Adipose tissue (tissue), 3 donors: ENCODE measurements around the gene LAMA2. TPM values are rescaled to one million over a fixed set of nuclear protein-coding genes. Genes with fewer than 3 reads are reported as not detected.

Experiments used
- H3K27ac ChIP-seq: one replicate; pipeline ENCODE4 v1.5.1; 2013; ENCODE audit warnings: low read depth, low read length
- WGBS, 3 donors: extraction: QIAGEN DNeasy Blood & Tissue Kit; methylation state at CpG; one replicate each; pipeline ENCODE4 v1.1.7; 2013; 5-methylcytosine and 5-hydroxymethylcytosine counted together
- polyA plus RNA-seq, 3 donors: library from polyadenylated mRNA; stranded (reverse); fragments of 200-250 nt; gene quantifications; one replicate each; pipeline ENCODE4 v1.2.3, GENCODE V29; 2013
- donor health status: healthy with polysubstance abuse.
- donor health status: Bipolar disorder and iron deficiency.
- donor health status: healthy.

Gene LAMA2
- polyA plus RNA-seq, 3 donors, result 9.7 to 36.0 (median 26.0) TPM

DNA sequence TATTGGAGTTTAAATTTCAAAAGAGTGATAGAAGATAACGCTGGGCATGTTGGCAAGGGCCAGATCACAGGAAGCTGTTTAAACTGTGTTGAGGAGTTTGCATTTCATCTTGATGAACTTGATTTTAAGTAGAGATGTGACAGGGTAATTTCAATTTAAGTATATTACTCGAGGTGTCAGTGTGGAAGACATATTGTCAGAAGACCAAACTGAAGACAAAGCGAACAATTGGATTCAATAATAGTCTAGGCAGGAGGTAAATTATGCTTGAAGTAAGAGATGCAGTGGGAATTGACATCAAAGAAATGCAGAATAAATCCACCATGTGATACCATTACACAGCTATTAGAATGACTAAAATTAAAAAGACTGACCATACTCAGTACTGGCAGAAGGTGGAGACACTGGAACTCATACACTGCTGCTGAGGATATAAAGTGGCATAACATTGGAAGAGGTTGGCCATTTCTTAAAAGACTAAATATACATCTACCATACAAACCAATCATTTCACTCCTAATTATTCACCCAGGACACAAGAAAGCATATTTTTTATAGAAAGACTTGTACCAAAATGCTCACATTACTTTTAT lies 586.2 kb downstream of the LAMA2 start:
- WGBS, 3 donors, result 64 to 89% (median 65%) methylated on average over 3 of the region's 3 CpGs
- H3K27ac ChIP-seq, result no peak overlapping the region

DNA sequence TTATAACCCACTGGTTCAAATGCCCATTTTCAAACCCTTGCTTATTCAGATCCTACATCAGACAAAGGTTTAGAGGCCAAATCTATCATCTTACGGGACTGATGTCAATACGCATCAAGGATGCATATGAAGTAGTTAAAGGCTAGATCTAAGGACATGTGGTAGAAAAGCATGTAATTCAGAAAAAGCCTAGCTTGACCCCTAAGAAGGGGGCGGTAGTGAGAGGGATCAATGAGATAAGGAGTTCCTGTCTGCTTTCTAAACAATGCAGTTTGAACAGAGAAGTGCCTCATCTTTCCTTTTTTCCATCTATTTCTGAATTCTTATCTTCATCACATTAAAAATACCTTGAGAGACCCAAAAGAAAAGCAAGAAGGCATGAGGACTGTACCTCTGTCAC lies 589.3 kb downstream of the LAMA2 start:
- 82 to 86% (median 86%) methylated on average over 3 of the region's 3 CpGs for WGBS, 3 donors

DNA sequence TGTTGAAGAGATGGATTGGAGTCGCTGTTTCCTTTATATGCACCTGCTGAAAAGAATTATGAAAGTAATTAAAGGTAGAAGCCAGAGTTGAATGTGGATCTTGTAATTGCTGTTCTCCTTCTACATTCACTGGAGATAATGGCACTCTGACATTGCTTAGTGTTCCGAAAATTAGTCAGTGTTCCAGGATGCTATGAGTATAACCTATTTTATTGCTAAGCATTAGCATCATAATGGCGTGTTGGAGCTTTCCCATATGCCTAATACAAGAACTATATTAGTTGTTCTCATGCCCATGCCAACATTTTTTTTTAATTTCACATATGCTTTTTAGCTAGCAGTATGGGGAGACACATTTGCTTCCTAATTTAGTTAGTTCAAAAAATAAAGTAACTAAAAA lies 590.6 kb downstream of the LAMA2 start:
- H3K27ac ChIP-seq, result no peak overlapping the region
- WGBS, 3 donors, result 91 to 97% (median 91%) methylated on average over 3 of the region's 3 CpGs

More for the DNA sequence above, 589.3 kb downstream of the LAMA2 start:
- no peak overlapping the region for H3K27ac ChIP-seq

DNA sequence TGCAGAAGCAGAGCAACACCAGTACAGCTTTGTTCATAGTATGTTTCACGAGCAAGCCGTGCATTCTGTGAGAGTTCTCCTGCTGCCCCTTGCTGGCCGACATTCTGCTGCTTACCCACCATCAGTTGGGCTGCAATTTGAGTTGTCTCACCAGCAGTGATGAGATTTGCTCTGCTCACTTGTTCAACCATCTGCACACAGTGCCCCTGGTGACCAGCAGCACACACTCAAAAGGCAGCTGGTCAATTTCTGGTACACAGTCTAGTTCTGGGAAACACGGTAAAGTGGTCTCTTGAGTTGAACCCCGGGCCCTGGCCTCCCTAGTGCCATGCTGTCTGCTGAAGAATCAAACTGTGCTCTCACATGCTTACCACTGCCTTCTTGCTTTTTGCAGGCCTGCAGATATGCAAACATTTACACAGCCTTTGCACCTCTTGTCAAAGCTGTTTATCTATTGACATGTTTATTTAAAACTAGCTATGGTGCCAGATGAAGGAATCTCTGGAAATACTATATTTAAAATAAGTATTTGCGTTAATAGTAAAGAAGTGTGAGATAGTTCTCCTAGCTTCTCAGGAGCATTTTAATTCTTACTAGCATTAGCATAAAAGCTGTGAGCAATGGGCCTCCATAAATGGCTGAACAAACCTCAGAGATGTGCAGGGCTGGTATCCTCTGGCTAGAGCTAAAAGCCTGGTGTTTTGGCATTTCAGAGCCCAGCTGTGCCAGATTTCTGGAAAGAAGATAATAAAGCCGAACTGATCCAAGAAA lies 592.7 kb downstream of the LAMA2 start:
- 47 to 84% (median 79%) methylated on average over 7 of the region's 7 CpGs for WGBS, 3 donors
- no peak overlapping the region for H3K27ac ChIP-seq

DNA sequence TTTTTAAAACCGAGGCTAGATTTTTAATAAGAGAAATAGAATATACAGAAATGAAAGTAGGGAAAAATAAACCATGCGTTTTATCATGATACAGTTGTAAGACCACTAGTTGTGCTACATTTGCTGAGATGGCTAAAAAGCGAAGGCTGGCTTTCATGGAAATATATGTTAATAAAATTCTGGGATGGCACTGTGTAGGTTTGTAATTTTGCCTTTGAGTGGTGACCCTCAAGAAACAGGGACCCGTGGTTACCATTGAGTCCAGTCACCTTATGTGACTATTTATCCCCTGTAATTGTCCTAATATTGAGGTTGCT lies 593.3 kb downstream of the LAMA2 start:
- WGBS, 3 donors, result 75 to 88% (median 88%) methylated on average over 4 of the region's 4 CpGs
- H3K27ac ChIP-seq, result no peak overlapping the region

DNA sequence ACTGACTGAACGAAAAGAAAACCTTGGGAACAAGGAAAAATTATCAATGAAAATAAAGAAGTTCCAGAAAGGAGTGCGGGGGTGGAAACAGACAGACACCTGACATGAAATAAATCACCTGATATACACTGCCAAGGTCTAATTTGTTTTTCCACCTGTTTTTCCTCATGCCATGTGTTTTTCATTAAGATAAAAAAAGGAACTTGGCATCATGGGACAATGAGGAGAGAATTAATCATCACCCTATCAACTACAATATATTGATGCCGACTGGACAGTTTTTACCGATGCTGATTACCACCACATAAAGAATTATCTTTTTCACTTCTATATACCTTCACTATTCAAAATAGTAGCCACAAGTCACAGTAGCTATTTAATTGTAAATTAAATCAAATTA lies 593.9 kb downstream of the LAMA2 start:
- no peak overlapping the region for H3K27ac ChIP-seq
- 34 to 81% (median 80%) methylated on average over 4 of the region's 4 CpGs for WGBS, 3 donors

DNA sequence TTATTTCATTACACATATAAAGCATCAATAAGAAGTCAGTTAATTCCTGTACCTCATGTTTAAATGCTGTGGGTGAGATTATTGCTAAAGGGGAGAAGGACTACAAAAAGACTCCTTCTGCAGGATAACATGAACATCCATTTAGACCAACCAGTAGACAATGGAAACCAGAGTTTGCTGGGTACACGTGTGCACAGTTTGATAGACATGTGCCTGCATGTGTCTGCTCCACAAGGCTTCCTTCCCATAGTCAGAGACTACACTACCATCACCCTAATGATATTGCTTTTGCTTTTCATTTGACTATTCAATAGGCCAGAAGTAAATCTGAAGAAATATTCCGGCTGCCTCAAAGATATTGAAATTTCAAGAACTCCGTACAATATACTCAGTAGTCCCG lies 595.4 kb downstream of the LAMA2 start:
- WGBS, 3 donors, result 87 to 92% (median 91%) methylated on average over 4 of the region's 4 CpGs
- no peak overlapping the region for H3K27ac ChIP-seq

DNA sequence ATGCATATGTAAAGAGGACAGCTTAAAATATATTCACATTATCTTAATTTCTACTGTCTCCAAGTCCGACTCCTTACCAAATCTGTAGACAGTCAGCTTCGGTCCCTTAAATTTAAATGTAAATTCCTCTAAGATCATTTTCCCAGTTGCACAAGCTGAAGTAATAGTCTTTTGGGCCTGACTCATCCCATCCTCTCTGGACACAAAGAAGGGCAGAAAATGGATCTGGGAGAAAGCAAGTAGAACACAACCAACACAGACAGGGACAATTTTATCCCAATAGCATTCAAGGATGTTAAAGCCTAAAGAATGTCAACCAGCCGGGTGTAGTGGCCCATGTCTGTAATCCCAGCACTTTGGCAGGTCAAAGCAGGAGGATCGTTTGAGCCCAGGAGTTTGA lies 598.8 kb downstream of the LAMA2 start:
- H3K27ac ChIP-seq, result no peak overlapping the region
- 91% methylated on average over 4 of the region's 4 CpGs for WGBS, 3 donors

DNA sequence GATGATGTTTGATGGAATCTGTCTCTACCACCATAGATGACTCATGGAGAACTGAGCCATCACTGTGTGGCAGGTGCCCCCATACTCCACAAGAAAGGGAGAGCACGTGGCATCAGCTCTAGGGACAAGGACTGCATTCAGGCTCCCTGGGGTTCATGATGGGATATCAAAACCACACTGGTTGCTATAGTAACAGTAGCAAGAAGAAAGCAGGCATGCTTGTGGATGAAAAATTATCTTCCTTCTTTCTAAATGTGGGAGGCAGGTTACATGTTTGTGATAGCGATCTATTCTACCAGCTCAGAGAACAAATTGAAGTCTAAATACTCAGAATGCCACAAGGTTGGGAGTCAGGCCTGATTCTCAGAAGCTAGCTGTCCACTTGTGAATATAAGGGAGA lies 602.8 kb downstream of the LAMA2 start:
- 75 to 88% (median 85%) methylated on average over 2 of the region's 2 CpGs for WGBS, 3 donors
- no peak overlapping the region for H3K27ac ChIP-seq

DNA sequence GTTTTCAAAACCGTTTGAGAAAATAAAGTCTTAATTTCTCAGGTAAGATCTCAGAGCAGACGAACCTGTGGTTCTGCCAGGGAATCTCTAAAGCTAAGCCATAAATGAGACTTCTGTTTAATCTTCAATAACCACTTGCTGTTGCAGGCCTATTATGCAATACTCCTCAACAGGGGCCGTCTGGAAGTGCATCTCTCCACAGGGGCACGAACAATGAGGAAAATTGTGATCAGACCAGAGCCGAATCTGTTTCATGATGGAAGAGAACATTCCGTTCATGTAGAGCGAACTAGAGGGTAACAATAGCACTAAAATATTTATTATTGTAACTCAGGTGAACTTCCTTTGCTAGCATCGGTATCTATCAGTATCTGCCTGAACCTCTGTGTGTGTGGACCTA lies 603.4 kb downstream of the LAMA2 start:
- WGBS, 3 donors, result 71 to 75% (median 75%) methylated on average over 8 of the region's 8 CpGs

DNA sequence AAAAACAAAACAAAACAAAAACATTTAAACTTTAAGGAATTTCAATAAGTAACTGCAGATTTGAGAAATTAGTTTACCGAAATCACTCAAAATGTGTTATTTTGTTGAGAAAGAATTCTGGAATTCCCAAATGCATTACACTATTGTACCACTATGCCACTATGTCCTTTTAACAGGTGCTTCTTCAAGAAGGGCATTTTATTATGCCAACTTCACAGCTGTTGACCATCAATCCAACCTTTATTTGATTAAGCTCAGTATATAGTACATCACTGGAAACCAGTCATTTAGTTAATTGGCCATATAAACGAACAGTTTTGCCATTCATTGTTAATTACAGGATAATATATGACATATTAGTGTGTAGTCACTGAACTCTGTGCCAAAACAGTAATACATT lies 605.4 kb downstream of the LAMA2 start:
- 46 to 72% (median 50%) methylated on average over 2 of the region's 2 CpGs for WGBS, 3 donors
- H3K27ac ChIP-seq, result no peak overlapping the region

More for the DNA sequence above, 603.4 kb downstream of the LAMA2 start:
- no peak overlapping the region for H3K27ac ChIP-seq

DNA sequence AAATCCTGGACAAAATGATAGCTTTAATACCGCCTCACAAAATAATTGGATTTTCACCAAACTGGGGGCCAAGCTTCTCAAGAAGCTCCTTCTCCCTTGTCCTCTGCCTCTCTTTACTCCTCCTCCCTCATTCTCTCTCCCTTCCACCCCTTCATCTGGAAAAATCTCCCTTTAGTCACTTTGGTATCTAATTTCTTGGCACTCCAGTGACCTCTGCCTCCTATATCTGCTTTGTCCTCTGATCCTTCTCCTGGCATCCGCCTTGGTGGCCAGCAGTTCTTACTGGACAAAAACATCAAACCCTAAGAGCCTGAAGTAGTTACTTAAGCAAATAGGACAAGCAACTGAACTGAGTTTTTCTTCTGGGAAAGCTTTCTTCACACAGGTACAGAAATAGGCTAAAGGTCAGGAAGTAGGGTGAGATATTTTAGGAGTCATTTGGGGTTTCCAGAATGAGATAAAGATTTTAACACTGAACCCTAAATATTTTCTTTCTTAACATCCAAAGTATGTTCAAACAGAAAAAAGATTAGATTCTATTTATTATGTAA lies 606.4 kb downstream of the LAMA2 start:
- peak overlapping the region; percentile 71 for H3K27ac ChIP-seq
- WGBS, 3 donors, result 90 to 94% (median 91%) methylated on average over 2 of the region's 2 CpGs

DNA sequence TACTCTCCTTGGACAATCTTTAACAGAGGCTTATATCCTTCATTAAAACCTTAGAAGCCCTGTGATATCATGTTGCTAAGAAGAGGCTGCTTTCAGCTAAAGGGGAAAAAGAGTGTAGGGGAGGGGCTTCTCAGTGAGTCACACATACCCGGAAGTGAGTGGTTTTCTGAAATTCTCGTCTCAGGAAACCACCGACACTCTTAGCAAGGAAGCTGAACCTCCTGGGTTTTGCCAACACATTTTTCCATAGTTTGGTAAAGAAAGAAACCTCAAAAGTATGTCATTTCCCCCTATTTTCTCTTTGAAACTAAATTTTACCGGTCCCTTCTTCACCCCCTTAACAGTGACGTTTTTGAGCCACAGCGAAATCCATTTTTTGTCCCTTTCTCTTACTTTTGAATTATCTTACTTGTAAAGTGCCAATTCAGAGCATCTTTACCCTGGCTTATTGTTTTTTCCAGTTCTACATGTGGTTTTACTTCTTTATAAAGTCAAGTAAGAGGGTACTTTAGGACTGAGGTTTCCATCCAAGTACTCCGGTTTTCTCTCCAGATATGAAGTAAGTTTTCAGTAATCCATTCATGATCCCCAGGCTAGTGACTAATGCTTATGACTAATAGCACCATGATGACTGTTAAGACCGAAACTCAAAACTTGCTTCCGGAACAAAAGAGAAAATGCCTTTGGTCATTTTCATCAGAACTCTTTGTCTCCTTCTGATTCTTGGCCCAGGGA lies 607.8 kb downstream of the LAMA2 start:
- 16 to 65% (median 21%) methylated on average over 9 of the region's 9 CpGs for WGBS, 3 donors
- peak overlapping the region; percentile 83 for H3K27ac ChIP-seq

DNA sequence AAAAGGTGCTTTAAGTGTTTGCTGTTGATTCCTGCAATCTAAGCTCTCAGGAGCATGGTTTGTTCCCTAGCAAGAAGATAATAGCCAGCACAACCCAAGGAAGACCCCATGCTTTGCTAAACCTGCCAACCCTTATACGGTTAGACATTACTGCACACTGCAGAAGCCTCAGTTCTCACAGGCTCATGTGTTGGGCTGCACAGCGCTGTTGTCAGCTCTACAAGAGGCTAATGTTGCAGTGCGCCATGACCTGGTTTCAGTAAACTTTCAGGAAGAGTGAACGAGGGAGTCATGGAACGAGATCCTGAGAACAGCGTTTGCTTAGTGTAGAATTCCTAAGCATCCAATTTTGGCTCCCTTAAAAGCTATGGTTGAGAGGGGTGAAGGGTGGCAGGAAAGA lies 608.5 kb downstream of the LAMA2 start:
- WGBS, 3 donors, result 91 to 94% (median 93%) methylated on average over 6 of the region's 6 CpGs
- H3K27ac ChIP-seq, result peak overlapping the region; percentile 70

DNA sequence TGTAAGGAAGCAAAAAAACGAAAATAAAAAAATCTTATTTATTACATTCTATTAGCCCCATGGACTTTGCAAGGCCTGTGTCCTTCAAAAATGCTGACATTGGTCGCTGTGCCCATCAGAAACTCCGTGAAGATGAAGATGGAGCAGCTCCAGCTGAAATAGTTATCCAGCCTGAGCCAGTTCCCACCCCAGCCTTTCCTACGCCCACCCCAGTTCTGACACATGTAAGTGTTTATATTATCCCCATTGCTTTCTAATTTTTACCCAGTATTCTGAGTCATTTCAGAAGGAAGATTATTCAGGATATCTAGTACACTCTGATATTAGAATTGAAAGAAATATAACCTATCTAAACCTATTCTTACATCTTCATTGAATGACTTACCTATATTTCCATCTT lies 609.3 kb downstream of the LAMA2 start:
- 89 to 96% (median 92%) methylated on average over 4 of the region's 4 CpGs for WGBS, 3 donors
- H3K27ac ChIP-seq, result no peak overlapping the region

DNA sequence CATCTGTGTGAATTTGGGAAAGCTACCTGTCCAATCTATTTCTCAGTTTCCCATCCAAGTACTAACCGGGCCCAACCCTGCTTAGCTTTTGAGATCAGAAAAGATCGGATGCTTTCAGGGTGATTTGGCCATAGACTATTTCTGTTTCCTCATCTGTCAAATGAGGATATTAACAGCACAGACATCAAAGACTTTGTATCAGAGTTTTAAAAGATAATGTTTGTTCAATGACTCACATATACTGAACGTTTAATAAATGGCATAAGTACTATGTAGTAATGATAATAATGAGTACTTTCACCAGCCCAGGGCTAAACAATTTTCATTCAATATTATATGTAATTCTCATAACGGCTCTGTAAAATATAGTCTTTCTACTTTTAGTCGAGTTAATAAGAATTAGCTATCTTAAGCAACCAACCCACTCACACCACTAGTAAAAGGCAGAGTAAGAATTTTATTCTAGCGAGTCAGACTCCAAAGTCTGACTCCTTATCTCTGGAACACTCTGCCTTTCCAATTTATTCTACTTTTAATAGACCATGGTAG lies 610.5 kb downstream of the LAMA2 start:
- WGBS, 3 donors, result 68 to 69% (median 69%) methylated on average over 6 of the region's 6 CpGs
- no peak overlapping the region for H3K27ac ChIP-seq

DNA sequence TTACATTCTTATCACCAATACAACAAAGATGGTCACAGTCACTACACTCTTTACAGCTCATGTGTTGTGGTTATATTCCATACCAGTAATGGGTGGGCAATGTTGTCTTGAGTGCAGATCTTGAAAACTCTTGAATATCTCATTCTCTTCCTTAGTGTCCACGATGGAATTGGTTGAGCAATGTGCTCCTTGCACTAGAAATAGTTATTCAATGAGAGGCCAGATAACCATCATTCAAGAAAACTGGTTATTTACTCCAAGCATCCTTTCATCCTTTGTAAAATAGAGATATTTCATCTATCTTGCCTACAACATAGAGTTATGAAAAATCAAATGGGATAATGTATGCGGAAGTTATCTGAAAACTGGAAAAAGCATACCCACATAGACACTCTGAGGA lies 611.2 kb downstream of the LAMA2 start:
- H3K27ac ChIP-seq, result no peak overlapping the region
- WGBS, 3 donors, result 90 to 95% (median 94%) methylated on average over 2 of the region's 2 CpGs

DNA sequence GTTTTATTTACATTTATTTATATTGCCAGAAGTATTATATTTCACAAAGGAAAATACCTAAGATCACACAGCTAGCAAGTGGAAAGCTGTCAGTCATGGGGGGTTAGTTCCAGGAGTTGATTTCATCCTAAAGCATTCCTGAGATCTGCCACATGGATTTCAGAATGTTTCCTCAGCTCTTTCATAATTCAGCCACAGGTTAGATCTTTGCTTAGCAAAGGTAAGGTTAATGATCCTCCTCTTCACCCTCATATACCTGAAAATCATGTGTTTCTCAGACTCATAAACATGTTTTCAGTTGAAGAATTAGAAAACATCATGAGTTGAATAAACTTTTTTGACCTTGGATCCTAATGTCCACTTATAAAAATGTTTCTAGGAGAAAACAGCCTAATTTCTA lies 611.6 kb downstream of the LAMA2 start:
- no peak overlapping the region for H3K27ac ChIP-seq

DNA sequence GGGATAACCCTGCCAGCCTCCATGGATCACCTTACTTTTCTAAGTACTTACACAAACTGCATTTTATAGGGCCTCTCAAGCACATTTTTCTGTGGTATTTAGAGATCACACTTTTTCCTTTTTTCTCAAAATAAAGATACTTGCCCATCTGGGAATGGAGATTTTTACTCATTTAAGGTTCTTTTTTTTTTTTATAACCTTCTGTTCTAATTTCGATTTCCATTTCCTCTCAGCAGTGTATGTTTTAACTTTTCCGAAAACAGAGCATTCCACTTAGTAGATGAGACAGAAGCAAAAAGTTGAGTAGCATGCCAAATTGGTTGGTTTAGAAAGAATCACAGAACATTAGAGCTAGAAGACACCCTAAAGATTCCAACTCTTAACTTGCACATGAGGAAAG lies 612.7 kb downstream of the LAMA2 start:
- no peak overlapping the region for H3K27ac ChIP-seq
- 86 to 93% (median 89%) methylated on average over 2 of the region's 2 CpGs for WGBS, 3 donors
